Loucy (cell line): ENCODE results near the gene GPR151.

ENCODE experiments used
- H2AFZ ChIP-seq: fragments of 200-600 bp; sonication (generic); 2 replicates; pipeline ENCODE4 v1.6.0; 2016; ENCODE audit warnings: antibody characterized with exemption, mild to moderate bottlenecking, low read length, moderate library complexity
- H3F3A ChIP-seq: fragments of 200-600 bp; 2 replicates; pipeline ENCODE4 v1.6.0; 2016; ENCODE audit warnings: antibody characterized with exemption, low read depth, mild to moderate bottlenecking
- H3K27me3 ChIP-seq: fragments of 200-600 bp; sonication (generic); 2 replicates; pipeline ENCODE4 v1.6.1; 2014; ENCODE audit warnings: low read length, mild to moderate bottlenecking; ENCODE audit not compliant: insufficient read depth, poor library complexity, severe bottlenecking
- H3K36me3 ChIP-seq: fragments of 200-600 bp; sonication (generic); 2 replicates; pipeline ENCODE4 v1.6.1; 2016; ENCODE audit warnings: low read length; ENCODE audit not compliant: insufficient read depth
- H3K4me1 ChIP-seq: fragments of 200-600 bp; sonication (generic); 2 replicates; pipeline ENCODE4 v1.5.1; 2014; ENCODE audit warnings: low read length, mild to moderate bottlenecking; ENCODE audit not compliant: insufficient read depth, poor library complexity, severe bottlenecking
- H3K4me2 ChIP-seq: fragments of 200-600 bp; sonication (generic); 2 replicates; pipeline ENCODE4 v1.6.0; 2014; ENCODE audit warnings: antibody characterized with exemption, low read length, low read depth, mild to moderate bottlenecking; ENCODE audit not compliant: poor library complexity, severe bottlenecking
- H3K4me3 ChIP-seq: fragments of 200-600 bp; sonication (generic); 2 replicates; pipeline ENCODE4 v1.5.1; 2014; ENCODE audit warnings: low read length, mild to moderate bottlenecking, mixed read lengths; ENCODE audit not compliant: poor library complexity, severe bottlenecking
- H3K79me2 ChIP-seq: fragments of 200-600 bp; sonication (generic); 2 replicates; pipeline ENCODE4 v1.6.1; 2014; ENCODE audit warnings: low read length; ENCODE audit not compliant: insufficient read depth
- H3K9ac ChIP-seq: fragments of 200-600 bp; sonication (generic); 2 replicates; pipeline ENCODE4 v1.6.0; 2014; ENCODE audit warnings: mild to moderate bottlenecking, low read depth, low read length, moderate library complexity; ENCODE audit not compliant: poor library complexity, severe bottlenecking
- H3K9me2 ChIP-seq: fragments of 200-600 bp; sonication (generic); replicated peaks from 2 replicates; pipeline ENCODE4 v1.6.1; 2016; ENCODE audit warnings: low read depth, low read length, mixed read lengths
- H3K9me3 ChIP-seq: fragments of 200-600 bp; sonication (generic); 2 replicates; pipeline ENCODE4 v1.6.1; 2014; ENCODE audit warnings: mild to moderate bottlenecking, antibody characterized with exemption, low read length, low read depth; ENCODE audit not compliant: insufficient read depth
- H4K20me1 ChIP-seq: fragments of 200-600 bp; sonication (generic); 2 replicates; pipeline ENCODE4 v1.6.0; 2014; ENCODE audit warnings: antibody characterized with exemption, low read length, mild to moderate bottlenecking; ENCODE audit not compliant: insufficient read depth, poor library complexity, severe bottlenecking
- CTCF ChIP-seq: fragments of 200-600 bp; sonication (generic); conservative IDR thresholded peaks from 2 replicates; pipeline ENCODE4 v1.5.1; 2014; ENCODE audit warnings: mild to moderate bottlenecking, antibody characterized with exemption, low read length
- EZH2phosphoT487 ChIP-seq: fragments of 200-600 bp; IDR thresholded peaks from 2 replicates; pipeline ENCODE4 v1.6.1; 2018; ENCODE audit warnings: antibody characterized with exemption, mild to moderate bottlenecking, moderate library complexity, borderline replicate concordance

The GPR151 gene

GRCh38 chr5:146519554-146519953 lies 3.6 kb upstream of the GPR151 start:
- H4K20me1 ChIP-seq: no peaks in the 10 kb centered on the region
- H2AFZ ChIP-seq: no peak overlapping the region
- H3K27me3 ChIP-seq: no peaks in the 10 kb centered on the region
- H3F3A ChIP-seq: no peaks in the 10 kb centered on the region
- H3K36me3 ChIP-seq: no peaks in the 10 kb centered on the region
- no peaks in the 10 kb centered on the region for H3K9me2 ChIP-seq
- no peak overlapping the region for H3K4me3 ChIP-seq
- TF ChIP-seq EZH2phosphoT487: no peak
- TF ChIP-seq CTCF: no peak
- no peak overlapping the region for H3K9ac ChIP-seq
- H3K4me2 ChIP-seq: no peak overlapping the region
- H3K4me1 ChIP-seq: no peaks in the 10 kb centered on the region
- no peaks in the 10 kb centered on the region for H3K79me2 ChIP-seq
- H3K9me3 ChIP-seq: no peaks in the 10 kb centered on the region

GRCh38 chr5:146515473-146516150 lies 378 bp downstream of the GPR151 start:
- no peak overlapping the region for H3K4me2 ChIP-seq
- H3K9me2 ChIP-seq: no peaks in the 10 kb centered on the region
- H3K9me3 ChIP-seq: no peaks in the 10 kb centered on the region
- H3K36me3 ChIP-seq: peaks cover 17% of the 10 kb centered on the region; the same call in 1 of the 2 replicates
- no peaks in the 10 kb centered on the region for H4K20me1 ChIP-seq
- no peak overlapping the region for H3K4me3 ChIP-seq
- H3K79me2 ChIP-seq: no peaks in the 10 kb centered on the region
- no peak overlapping the region for H2AFZ ChIP-seq
- no peaks in the 10 kb centered on the region for H3K4me1 ChIP-seq
- H3F3A ChIP-seq: no peaks in the 10 kb centered on the region
- no peak for TF ChIP-seq EZH2phosphoT487
- no peak for TF ChIP-seq CTCF
- H3K9ac ChIP-seq: no peak overlapping the region
- no peaks in the 10 kb centered on the region for H3K27me3 ChIP-seq

GRCh38 chr5:146514575-146514974 lies 1.4 kb downstream of the GPR151 start:
- Histone ChIP-seq H4K20me1 (no peaks in the 10 kb centered on the region), H3K4me1 (no peaks in the 10 kb centered on the region), H3K9me3 (no peaks in the 10 kb centered on the region), H3F3A (no peaks in the 10 kb centered on the region), H3K79me2 (no peaks in the 10 kb centered on the region), H3K4me2 (no peak overlapping the region), H3K4me3 (no peak overlapping the region), H3K36me3 (peaks cover 28% of the 10 kb centered on the region; the same call in 1 of the 2 replicates), H3K27me3 (no peaks in the 10 kb centered on the region), H3K9ac (no peak overlapping the region), H2AFZ (no peak overlapping the region), H3K9me2 (no peaks in the 10 kb centered on the region)
- TF ChIP-seq EZH2phosphoT487 (no peak), CTCF (no peak)
